Activated naive CD4-positive, alpha-beta T cell treated with anti-CD3 and anti-CD28 coated beads for 36 hours (primary cell): ENCODE data around the gene FAM181A. TPM values are rescaled to one million over a fixed set of nuclear protein-coding genes. Genes with fewer than 3 reads are reported as not detected.

Source experiments
- CTCF ChIA-PET: fragments of 350-600 bp; sonication (Branson Sonifier 250); formaldehyde crosslinking; loops from one replicate; lab custom pipeline; 2021; ENCODE audit warnings: antibody characterized with exemption; lab: Charles Lee
- DNase-seq: peaks from one replicate; pipeline ENCODE4 v3.0.0-alpha.2; 2020
- H3K27ac Mint-ChIP-seq: one replicate; pipeline ENCODE4 v1.8.0; 2021; ENCODE audit warnings: mild to moderate bottlenecking, mixed read lengths
- H3K27me3 Mint-ChIP-seq: one replicate; pipeline ENCODE4 v1.8.0; 2021; ENCODE audit warnings: low read depth, mixed read lengths
- H3K36me3 Mint-ChIP-seq: one replicate; pipeline ENCODE4 v1.8.0; 2021; ENCODE audit warnings: low read depth, mixed read lengths
- H3K4me1 Mint-ChIP-seq: one replicate; pipeline ENCODE4 v1.8.0; 2021; ENCODE audit warnings: low read depth, mixed read lengths
- H3K4me3 Mint-ChIP-seq: one replicate; pipeline ENCODE4 v1.8.0; 2021; ENCODE audit warnings: mild to moderate bottlenecking, moderate library complexity, mixed read lengths
- H3K9me3 Mint-ChIP-seq: one replicate; pipeline ENCODE4 v1.8.0; 2021; ENCODE audit warnings: mixed read lengths
- intact Hi-C: fragments of 100-400 bp; cut with micrococcal nuclease; formaldehyde crosslinking; loops from one replicate; pipeline ENCODE4 v1.15.1; 2023
- total RNA-seq, 2 experiments: library from RNA; stranded (reverse); gene quantifications; one replicate each; pipeline ENCODE4 v1.2.3, GENCODE V29; 2021

Gene FAM181A
- total RNA-seq, 2 experiments from 2014 or later: not detected

DNA sequence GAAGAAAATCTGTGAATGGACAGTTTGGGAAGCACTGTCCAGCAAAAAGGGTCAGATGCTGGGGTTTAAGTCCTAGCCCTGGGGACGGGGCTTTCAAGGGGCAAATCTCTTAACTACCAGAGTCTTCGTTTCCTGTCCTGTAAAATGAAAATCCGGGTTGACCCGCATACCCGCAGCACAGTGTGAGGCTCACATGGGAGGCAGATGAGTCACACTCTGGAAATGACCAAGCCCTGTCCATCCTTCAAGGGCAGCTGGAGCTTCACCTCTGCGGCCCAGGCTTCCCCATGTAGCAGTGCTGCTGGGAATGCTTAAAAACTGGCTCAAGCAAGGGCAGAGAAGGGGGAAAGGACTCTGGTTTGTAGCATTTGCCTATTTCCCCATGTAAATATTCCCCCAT, 19.0 kb downstream of the FAM181A start:
- CTCF ChIA-PET: interaction anchor here (1.0 to 12.8 kb wide), 3 partner anchors 9 to 63 kb away, joined by 4 to 316 read pairs (median 7); no protein-coding TSS in a partner anchor

DNA sequence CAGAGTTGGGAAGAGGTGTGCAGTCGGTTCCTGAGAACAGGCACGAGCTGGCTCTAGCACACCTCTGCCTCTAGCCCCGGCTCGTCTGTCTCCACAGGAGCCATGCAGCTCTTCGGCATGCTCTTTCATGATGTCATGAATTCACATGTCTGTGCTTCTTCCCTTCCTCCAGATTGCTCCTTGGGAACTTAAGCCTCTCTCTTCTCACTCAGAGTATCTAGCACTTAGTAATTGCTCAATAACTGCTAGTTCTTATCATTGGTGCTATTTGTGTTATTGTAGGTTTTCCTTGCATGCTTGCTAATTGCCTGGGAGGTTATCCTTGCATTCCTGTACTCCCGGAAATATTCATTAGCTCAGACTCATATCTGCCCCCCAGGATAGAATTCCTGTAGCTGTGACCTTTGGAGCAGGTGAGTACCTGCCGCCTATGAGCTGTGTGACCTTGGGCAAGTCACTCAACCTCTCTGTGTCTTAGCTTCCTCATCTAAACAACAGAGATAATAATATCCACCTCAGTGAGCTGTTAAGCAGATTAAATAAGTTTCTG, 19.5 kb downstream of the FAM181A start:
- Mint-ChIP-seq H3K27ac (no peak overlapping the region), H3K4me3 (no peak overlapping the region), H3K9me3 (no peaks in the 10 kb centered on the region), H3K4me1 (peaks cover 7% of the 10 kb centered on the region), H3K36me3 (no peaks in the 10 kb centered on the region), H3K27me3 (no peaks in the 10 kb centered on the region)
- CTCF ChIA-PET: interaction anchor here (1.0 to 12.8 kb wide), 4 partner anchors 9 to 62 kb away, joined by 3 to 316 read pairs (median 6); no protein-coding TSS in a partner anchor
- intact Hi-C loops: no loop called here
- no peak for DNase-seq

More for the DNA sequence above, 19.0 kb downstream of the FAM181A start:
- intact Hi-C loops: no loop called here
- no peak overlapping the region for H3K27ac Mint-ChIP-seq
- H3K36me3 Mint-ChIP-seq: no peaks in the 10 kb centered on the region
- no peaks in the 10 kb centered on the region for H3K9me3 Mint-ChIP-seq
- DNase-seq: no peak
- H3K4me3 Mint-ChIP-seq: no peak overlapping the region
- peaks cover 2% of the 10 kb centered on the region for H3K4me1 Mint-ChIP-seq
- no peaks in the 10 kb centered on the region for H3K27me3 Mint-ChIP-seq

DNA sequence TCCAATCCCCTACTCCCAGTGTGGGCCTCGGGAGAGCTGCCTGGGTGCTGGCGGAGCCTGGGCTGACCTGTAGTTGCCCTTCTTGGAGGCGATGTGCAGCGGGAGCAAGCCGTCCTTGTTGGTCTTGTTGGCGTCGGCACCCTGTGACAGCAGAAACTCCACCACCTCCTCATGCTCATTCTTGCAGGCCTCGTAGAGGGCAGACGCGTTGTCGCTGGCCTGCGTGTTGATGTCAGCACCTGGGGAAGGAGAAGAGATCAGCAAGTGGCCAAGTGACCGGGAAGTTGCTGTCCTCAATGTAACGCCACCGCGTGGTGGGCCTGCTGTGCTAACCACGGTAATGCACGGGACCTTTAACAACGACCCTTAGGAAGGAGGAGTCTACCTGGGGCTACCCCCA, 20.1 kb downstream of the FAM181A start:
- Mint-ChIP-seq H3K9me3 (no peaks in the 10 kb centered on the region), H3K27ac (no peak overlapping the region), H3K4me3 (no peak overlapping the region), H3K4me1 (peaks cover 13% of the 10 kb centered on the region), H3K27me3 (no peaks in the 10 kb centered on the region), H3K36me3 (no peaks in the 10 kb centered on the region)
- no peak for DNase-seq
- intact Hi-C loops: no loop called here
- CTCF ChIA-PET: interaction anchor here (1.0 to 12.8 kb wide), 3 partner anchors 10 to 22 kb away, joined by 3 to 316 read pairs (median 7); no protein-coding TSS in a partner anchor

DNA sequence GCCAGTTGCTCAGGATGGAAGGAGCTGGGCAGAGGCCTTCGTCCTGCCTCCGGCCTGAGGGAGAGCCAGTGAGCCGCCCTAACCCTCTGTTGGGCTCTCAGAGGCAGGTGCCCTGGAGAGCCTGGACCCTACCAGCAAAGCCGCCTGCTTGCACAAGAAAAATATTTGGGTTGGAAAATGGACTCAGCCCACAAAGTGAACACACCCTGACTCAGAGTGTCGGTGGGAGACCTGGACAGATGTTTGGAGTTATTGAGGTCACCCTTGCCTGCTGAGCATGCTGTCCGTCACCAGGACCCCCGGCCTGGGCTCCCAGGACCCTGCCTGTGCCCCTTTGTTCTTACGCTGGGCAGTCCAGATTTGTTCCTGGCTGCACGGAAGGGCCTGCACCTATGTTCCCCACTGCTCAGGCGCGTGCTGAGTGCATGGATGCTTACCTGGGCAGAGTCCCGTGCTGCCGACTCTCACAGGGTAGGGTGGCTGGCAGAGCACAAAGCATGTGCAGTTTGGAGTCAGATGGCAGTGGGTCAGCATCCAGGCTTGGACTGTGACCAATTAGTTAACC, 22.4 kb downstream of the FAM181A start:
- H3K9me3 Mint-ChIP-seq: no peaks in the 10 kb centered on the region
- DNase-seq: no peak
- no peaks in the 10 kb centered on the region for H3K36me3 Mint-ChIP-seq
- no peak overlapping the region for H3K27ac Mint-ChIP-seq
- peaks cover 32% of the 10 kb centered on the region for H3K4me1 Mint-ChIP-seq
- H3K27me3 Mint-ChIP-seq: no peaks in the 10 kb centered on the region
- CTCF ChIA-PET: interaction anchor here (1.6 to 5.8 kb wide), 2 partner anchors 10 to 52 kb away, joined by 10 to 67 read pairs; no protein-coding TSS in a partner anchor
- H3K4me3 Mint-ChIP-seq: no peak overlapping the region
- intact Hi-C loops: no loop called here

DNA sequence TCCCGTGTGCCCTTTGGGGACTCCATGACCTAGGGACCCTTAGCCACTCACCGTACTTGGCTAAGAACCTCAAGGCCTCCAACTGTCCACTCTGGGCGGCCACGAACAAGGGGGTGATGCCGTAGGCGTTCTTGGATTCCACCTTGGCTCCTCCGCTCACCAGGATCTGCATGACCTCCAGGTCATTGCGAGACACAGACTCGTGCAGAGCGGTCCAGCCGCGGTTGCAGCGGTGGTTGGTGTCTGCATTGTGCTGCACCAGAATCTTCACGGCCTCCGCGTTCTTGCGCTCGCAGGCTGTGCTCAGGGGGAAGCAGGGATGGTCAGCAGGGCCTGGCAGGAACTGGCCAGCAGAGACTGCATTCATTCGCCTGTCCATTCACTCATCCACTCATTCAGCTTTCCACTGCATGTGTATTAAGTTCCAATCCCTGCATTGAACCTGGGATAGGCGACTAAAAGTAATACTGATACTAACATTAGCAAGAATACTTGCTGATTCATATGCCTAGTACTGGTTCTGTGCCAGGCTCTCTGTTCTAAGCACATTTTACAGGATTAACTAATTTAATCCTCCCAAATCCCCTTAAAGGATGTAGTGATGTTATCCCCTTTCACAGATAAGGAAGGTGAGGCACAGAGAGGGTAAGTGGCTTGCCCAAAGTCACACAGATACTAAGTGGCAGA, 23.9 kb downstream of the FAM181A start:
- Mint-ChIP-seq H3K4me3 (no peak overlapping the region), H3K27me3 (no peaks in the 10 kb centered on the region), H3K36me3 (no peaks in the 10 kb centered on the region), H3K27ac (no peak overlapping the region), H3K4me1 (peaks cover 46% of the 10 kb centered on the region), H3K9me3 (no peaks in the 10 kb centered on the region)
- CTCF ChIA-PET: interaction anchor here (1.0 to 5.8 kb wide), 6 partner anchors 10 to 50 kb away, joined by 4 to 67 read pairs (median 7); no protein-coding TSS in a partner anchor
- intact Hi-C loops: no loop called here
- DNase-seq: no peak

DNA sequence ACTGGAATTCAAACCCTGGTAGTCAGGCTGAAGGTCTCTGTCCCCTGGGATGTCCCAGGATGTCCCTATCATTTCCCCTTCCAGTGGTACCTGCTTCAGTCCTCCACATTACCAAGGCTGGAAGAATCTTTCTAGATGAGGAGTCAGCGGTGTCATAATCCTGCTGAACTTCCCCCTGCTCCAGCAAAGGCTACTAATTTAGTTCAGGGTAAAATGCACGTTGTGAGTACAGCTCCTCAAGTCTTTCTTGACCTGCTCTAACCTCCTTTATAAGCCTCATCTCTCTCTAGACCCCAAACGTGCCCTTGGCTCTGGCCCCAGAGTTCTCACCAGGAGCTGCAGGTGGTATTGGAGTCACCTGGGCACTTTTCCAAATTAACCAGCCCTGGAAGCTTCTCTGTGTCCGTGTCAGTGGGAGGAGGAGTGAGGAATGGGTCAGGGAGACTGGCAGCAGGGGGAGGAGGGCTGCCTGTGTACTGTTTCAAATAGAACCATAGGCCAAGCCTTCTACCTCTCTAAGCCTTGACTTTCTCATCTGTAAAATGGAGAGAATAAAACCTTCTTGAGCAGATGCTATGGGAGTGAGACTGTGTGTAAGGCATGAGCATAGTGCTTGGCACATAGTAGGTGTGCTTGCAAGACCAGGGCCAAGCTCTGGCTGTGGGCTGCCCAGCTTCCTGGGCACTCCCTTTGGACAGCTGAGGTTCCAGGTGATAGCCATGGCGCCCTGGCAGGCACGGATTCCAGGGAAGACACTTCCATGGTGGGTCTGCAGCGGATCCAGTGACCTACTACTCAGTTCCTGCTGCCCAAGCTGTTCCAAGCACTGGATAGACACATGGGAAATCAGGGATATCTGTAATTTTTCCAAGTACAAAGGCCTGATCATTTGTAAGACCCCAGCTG, 24.7 kb downstream of the FAM181A start:
- peaks cover 54% of the 10 kb centered on the region for H3K4me1 Mint-ChIP-seq
- CTCF ChIA-PET: interaction anchor here (1.3 to 5.8 kb wide), 6 partner anchors 9 to 49 kb away, joined by 4 to 67 read pairs (median 6); no protein-coding TSS in a partner anchor
- intact Hi-C loops: no loop called here
- no peaks in the 10 kb centered on the region for H3K27me3 Mint-ChIP-seq
- DNase-seq: no peak
- no peaks in the 10 kb centered on the region for H3K36me3 Mint-ChIP-seq
- H3K9me3 Mint-ChIP-seq: no peaks in the 10 kb centered on the region
- H3K27ac Mint-ChIP-seq: no peak overlapping the region
- H3K4me3 Mint-ChIP-seq: no peak overlapping the region

DNA sequence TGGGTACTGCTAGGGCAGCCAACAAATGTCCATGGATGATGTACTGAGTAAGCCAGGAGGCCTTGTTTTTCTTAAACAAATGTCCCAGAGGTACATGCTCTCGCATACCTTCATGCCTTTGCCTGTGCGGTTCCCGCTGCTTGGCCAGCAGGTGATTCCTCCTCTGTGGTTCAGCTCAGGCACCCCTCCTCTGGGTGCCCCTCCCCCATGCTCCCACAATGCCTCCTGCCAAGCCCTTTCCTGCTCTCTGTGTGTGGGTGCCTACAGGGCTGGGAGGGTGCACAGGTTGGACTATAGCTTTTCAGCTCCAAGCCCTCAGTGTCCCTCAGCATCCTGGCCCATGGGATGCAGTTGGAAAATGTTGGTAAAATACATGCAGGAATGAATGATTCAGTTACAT, 25.7 kb downstream of the FAM181A start:
- H3K36me3 Mint-ChIP-seq: no peaks in the 10 kb centered on the region
- H3K27ac Mint-ChIP-seq: no peak overlapping the region
- CTCF ChIA-PET: interaction anchor here (0.6 to 5.8 kb wide), 6 partner anchors 8 to 48 kb away, joined by 3 to 67 read pairs (median 6); no protein-coding TSS in a partner anchor
- intact Hi-C loops: no loop called here
- no peak for DNase-seq
- no peaks in the 10 kb centered on the region for H3K9me3 Mint-ChIP-seq
- peaks cover 64% of the 10 kb centered on the region for H3K4me1 Mint-ChIP-seq
- no peaks in the 10 kb centered on the region for H3K27me3 Mint-ChIP-seq
- H3K4me3 Mint-ChIP-seq: no peak overlapping the region

DNA sequence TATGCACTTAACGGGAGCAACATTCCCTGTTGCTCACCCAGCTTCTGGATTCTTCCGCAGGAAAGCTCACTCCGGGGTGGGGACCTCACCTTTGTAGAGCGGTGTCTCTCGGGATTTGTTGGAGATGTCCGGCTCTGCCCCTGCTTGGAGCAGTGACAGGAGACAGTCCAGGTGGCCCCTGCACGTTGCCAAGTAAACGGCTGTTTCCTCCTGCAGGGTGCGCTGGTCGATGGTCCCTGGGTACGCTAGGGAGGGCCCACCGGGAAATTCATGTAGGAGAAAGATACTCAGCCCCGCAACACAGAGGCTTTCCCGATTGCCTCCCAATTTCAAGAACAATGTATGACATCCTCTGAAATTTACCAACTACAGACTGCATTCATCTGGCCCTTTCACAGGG, 26.1 kb downstream of the FAM181A start:
- CTCF ChIA-PET: interaction anchor here (0.6 to 5.8 kb wide), 4 partner anchors 14 to 19 kb away, joined by 3 to 67 read pairs (median 6); no protein-coding TSS in a partner anchor
- Mint-ChIP-seq H3K4me3 (no peak overlapping the region), H3K27ac (no peak overlapping the region), H3K36me3 (no peaks in the 10 kb centered on the region), H3K9me3 (no peaks in the 10 kb centered on the region), H3K4me1 (peaks cover 68% of the 10 kb centered on the region), H3K27me3 (no peaks in the 10 kb centered on the region)
- no peak for DNase-seq
- intact Hi-C loops: no loop called here

DNA sequence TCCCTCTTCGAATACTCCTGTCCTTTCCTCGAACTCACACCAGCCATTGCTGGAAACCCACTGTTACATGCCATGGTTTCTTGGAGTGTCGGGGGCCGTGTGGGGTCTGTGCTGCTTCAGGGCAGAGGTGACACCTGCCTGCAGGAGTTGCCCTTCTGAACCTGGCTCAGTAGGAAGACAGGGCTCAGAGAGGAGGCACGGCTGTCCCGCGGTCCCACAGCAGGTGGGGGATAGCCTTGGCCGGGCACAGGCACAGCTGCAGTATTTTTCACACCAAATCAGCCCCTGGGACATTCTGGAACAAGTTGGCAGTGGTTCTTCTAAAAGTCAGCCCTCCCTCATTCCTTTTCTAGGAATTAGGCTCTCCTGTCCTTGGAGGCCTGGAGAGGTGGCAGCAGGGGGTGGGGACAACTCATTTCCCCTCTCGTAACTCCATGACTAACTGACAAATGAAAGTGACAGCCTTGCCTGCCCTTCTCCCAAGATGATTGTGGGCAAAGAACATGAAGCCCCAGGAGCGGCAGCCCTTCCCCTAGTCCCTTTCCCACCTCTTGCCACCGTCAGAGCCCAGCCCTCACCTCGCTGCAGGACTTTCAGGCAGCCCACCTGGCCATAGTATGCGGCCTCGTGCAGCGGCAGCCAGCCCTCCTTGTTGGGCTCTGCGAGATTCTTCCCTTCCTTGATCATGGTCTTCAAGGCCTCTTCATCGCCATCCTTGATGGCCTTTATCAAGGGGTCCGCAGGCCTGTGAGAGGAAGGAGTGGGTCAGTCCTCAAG, 26.8 kb downstream of the FAM181A start:
- no peak for DNase-seq
- Mint-ChIP-seq H3K4me3 (no peak overlapping the region), H3K27me3 (no peaks in the 10 kb centered on the region), H3K36me3 (no peaks in the 10 kb centered on the region), H3K4me1 (peaks cover 75% of the 10 kb centered on the region), H3K9me3 (no peaks in the 10 kb centered on the region), H3K27ac (no peak overlapping the region)
- CTCF ChIA-PET: interaction anchor here (0.6 to 5.8 kb wide), 2 partner anchors 15 kb away, joined by 3 to 67 read pairs; no protein-coding TSS in a partner anchor
- intact Hi-C loops: loop anchor here (2.0 kb wide), 1 partner anchor 17 kb away; no protein-coding TSS in a partner anchor

DNA sequence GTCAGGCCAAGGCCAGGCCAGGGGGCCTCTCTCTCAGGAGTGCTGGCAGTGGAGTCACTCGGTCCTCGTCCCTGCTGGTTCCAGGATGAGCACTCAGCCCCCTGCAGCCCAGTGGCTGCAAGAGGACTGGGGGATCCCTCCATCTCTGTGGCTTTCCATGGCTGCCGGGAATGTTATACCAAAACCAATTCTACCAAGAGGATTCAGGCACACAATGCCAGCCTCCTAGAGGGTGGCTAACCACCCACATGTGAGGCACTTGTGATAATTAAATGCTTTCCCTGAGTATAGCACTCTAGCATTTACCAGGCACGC, 27.3 kb downstream of the FAM181A start:
- no peaks in the 10 kb centered on the region for H3K36me3 Mint-ChIP-seq
- no peak for DNase-seq
- CTCF ChIA-PET: interaction anchor here (3.3 to 7.4 kb wide), 2 partner anchors 15 to 16 kb away, joined by 19 to 75 read pairs; no protein-coding TSS in a partner anchor
- no peak overlapping the region for H3K27ac Mint-ChIP-seq
- peak overlapping the region; percentile 70 for H3K4me3 Mint-ChIP-seq
- H3K4me1 Mint-ChIP-seq: peaks cover 80% of the 10 kb centered on the region
- H3K27me3 Mint-ChIP-seq: no peaks in the 10 kb centered on the region
- no peaks in the 10 kb centered on the region for H3K9me3 Mint-ChIP-seq
- intact Hi-C loops: loop anchor here (2.0 kb wide), 1 partner anchor 16 kb away; no protein-coding TSS in a partner anchor
